SIG-M5 treated with dmso at 0.1 percent for 504 hours (cell line): ENCODE results near the gene SLC52A1.
"Not testable (repeated sequence)": the region's sequence is repeated elsewhere in the genome, so short reads cannot be mapped to it uniquely, and the experiment has no call there.

Experiments used
- DNase-seq: peaks from one replicate; lab custom pipeline; 2025; ENCODE audit not compliant: unreplicated experiment; lab: John Stamatoyannopoulos, UW

SLC52A1 gene

GRCh38 chr17:5031365-5032082 is 3.7 kb downstream of the SLC52A1 start:
- DNase-seq: peak; percentile 82

- DNase-seq: not testable (repeated sequence)
These were observed 5.1 kb downstream of the SLC52A1 start for GRCh38 chr17:5030168-5030567.

- no peak for DNase-seq
These were observed 7.3 kb downstream of the SLC52A1 start for GRCh38 chr17:5027916-5028315.

GRCh38 chr17:5027299-5027698 is 7.9 kb downstream of the SLC52A1 start:
- DNase-seq: no peak

GRCh38 chr17:5024604-5025003 is 10.6 kb downstream of the SLC52A1 start:
- DNase-seq: no peak

GRCh38 chr17:5023588-5024147 is 11.6 kb downstream of the SLC52A1 start:
- no peak for DNase-seq

GRCh38 chr17:5022171-5022711 is 13.0 kb downstream of the SLC52A1 start:
- DNase-seq: no peak

- no peak for DNase-seq
These were observed 14.7 kb downstream of the SLC52A1 start for GRCh38 chr17:5020502-5021023.

- DNase-seq: no peak
These were observed 15.7 kb downstream of the SLC52A1 start for GRCh38 chr17:5019475-5019956.

- no peak for DNase-seq
These were observed 20.9 kb downstream of the SLC52A1 start for GRCh38 chr17:5014357-5014756.

GRCh38 chr17:5011928-5012327 is 23.3 kb downstream of the SLC52A1 start:
- DNase-seq: no peak

GRCh38 chr17:5003214-5003867 is 31.9 kb downstream of the SLC52A1 start:
- no peak for DNase-seq

- DNase-seq: no peak
These were observed 33.0 kb downstream of the SLC52A1 start for GRCh38 chr17:5002121-5002788.

- no peak for DNase-seq
These were observed 35.0 kb downstream of the SLC52A1 start for GRCh38 chr17:5000237-5000639.

- DNase-seq: no peak
These were observed 35.7 kb downstream of the SLC52A1 start for GRCh38 chr17:4999430-5000093.

GRCh38 chr17:4998732-4999429 is 36.3 kb downstream of the SLC52A1 start:
- DNase-seq: no peak

GRCh38 chr17:4998027-4998731 is 37.0 kb downstream of the SLC52A1 start:
- no peak for DNase-seq

- peak; percentile 81 for DNase-seq
These were observed 37.8 kb downstream of the SLC52A1 start, which contains the start of the genes INCA1 and KIF1C for GRCh38 chr17:4997302-4998026. INCA1 (minus strand) TSS chr17:4997522; CDS start chr17:4994437, 3,085 bp downstream. KIF1C (plus strand) TSS chr17:4997950; CDS start chr17:5000247, 2,297 bp downstream.
